A549 treated with AZD2906 at 1 μM for 4 hours (cell line): ENCODE measurements around the gene ARL5A. TPM values are rescaled to one million over a fixed set of nuclear protein-coding genes. Genes with fewer than 3 reads are reported as not detected.

ENCODE experiments used
- total RNA-seq: library from RNA; stranded (reverse); fragments of 200-300 nt; extraction: Qiagen RNA extraction; gene quantifications from 5 replicates; pipeline ENCODE4 v1.2.3, GENCODE V29; 2022

The ARL5A gene, protein sequence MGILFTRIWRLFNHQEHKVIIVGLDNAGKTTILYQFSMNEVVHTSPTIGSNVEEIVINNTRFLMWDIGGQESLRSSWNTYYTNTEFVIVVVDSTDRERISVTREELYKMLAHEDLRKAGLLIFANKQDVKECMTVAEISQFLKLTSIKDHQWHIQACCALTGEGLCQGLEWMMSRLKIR
- total RNA-seq: 18.1 to 21.5 TPM (median 19.1 TPM) in 5 replicates

GRCh38 chr2:151828143-151828889 lies at the start of gene ARL5A:
TSS of gene ARL5A (minus strand) at chr2:151828421. CDS start at chr2:151828176, 245 bp downstream.

Other genes with a start within 250 kb of the ARL5A start
- gene NEB, start 93.9 kb downstream of the ARL5A start, total RNA-seq: 0.17 to 0.34 TPM (median 0.20 TPM) in 5 replicates